ENCODE results near the gene G6PC2.
"Not testable (repeated sequence)": the region's sequence is repeated elsewhere in the genome, so short reads cannot be mapped to it uniquely, and the experiment has no call there.

The G6PC2 gene

GRCh38 chr2:168907940-168908662 lies 7.0 kb downstream of the G6PC2 start:
- no peak for DNase-seq

GRCh38 chr2:168910330-168910729 lies 9.2 kb downstream of the G6PC2 start:
- no peak for DNase-seq

DNA sequence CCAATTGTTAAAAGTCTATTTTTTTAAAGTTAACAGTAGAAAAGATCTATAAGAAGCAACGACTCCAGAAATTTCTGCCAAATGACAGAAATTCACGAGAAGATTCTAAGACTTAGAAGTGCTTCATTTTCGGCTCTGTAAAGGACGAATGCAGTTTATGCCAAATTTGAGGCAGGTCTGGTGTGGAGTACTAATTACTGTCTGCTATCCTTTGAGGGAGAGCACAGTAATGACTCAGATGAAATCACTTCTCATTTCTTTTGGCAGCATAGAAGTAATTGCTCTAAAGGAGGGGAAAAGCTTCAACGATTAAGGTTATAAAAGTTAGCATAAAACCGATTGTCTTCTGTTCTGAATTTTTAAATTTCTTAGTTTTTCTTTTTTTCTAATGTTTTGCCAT lies 11.4 kb downstream of the G6PC2 start:
- DNase-seq, result no peak

DNA sequence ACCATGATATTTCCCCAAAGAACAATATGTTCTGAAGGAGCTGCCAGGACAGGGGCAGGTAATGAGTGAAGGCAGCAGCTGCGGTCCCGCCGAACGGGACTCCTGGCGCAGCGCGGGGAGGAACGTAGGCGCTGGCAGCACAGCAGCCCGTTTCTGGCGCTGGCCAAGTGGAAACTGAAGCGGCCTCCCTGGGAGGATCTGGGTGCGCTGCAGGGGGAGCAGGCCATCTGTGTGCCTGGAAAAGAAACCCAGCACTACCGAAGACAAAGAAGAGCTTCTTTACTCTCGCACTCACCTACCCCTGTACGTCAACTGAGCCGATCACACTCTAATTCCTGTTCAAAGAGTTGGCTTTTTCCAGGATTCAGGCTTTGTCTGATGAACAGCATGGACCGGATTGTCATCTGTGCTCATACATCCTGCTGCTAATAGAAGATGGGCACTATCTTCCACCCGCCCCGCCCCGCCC lies 11.8 kb downstream of the G6PC2 start:
- no peak for DNase-seq

DNA sequence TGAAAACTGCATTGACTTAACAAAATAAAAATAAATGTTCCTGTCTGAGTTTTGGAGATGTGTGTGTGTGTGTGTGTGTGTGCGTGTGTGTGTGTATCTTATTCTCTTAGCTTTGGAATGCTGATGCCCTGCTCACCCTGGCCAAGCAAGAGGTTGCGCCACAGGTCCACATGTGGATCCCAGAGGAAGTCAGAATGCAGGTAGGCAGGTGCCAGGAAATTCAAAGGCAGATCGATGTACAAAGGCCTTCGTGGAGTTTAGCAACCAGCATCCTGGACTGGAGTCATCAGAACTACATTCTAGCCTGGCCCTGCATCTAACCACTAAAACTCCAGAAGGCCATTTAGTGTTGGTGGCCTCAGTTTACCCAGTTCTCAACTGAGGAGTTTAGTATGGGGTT lies 12.4 kb downstream of the G6PC2 start:
- no peak for DNase-seq

GRCh38 chr2:168915441-168916330 lies 14.6 kb downstream of the G6PC2 start:
- DNase-seq, result peak; percentile 19

DNA sequence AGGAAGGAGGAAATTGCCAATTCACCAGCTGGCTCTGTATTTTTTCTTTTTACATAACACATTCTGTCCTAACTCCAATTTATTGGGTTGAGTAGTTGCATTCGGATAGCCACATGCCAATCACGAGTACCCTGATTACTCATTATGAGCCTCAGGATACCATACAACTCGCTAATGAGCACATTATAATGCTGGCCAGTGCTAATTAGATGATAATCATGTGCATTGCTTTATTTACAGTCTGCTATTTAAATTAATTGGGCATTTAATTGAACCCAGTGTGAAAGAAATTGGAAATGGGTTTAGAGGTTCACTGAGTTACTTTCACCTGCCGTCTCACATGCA lies 15.2 kb downstream of the G6PC2 start:
- DNase-seq, result no peak

- DNase-seq, result peak; percentile 57
Measured at GRCh38 chr2:168920504-168921157, 19.5 kb downstream of the G6PC2 start.

DNA sequence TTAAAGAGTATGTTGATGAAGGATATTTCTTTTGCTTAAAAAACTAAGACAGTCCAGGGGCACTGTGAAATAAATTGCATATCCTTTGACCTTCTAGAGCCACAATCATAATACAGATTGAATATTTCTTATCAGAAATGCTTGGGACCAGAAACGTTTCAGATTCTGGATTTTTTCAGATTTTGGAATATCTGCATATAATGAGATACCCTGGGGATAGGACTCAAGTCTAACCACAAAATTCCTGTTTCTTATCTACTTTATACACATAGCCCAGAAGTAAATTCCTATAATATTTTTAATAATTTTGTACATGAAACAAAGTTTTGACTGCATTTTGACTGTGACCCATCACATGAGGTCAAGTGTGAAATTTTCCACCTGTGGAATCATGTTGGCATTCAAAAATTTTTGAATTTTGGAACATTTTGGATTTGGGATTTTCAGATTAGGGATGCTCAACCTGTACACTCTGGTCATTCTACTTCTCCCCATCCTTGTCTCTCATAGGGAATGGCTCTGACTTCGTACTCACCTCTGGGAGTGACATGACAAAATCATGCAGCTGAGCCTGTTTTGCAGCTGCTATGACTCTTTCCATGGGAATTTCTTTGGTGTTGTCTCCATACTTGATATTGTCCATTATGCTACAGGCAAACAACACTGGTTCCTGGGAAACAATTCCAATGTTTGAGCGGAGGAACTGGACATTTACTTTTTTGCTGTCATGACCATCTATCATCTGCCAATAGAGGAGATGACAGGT lies 25.7 kb downstream of the G6PC2 start:
- DNase-seq, result no peak

DNA sequence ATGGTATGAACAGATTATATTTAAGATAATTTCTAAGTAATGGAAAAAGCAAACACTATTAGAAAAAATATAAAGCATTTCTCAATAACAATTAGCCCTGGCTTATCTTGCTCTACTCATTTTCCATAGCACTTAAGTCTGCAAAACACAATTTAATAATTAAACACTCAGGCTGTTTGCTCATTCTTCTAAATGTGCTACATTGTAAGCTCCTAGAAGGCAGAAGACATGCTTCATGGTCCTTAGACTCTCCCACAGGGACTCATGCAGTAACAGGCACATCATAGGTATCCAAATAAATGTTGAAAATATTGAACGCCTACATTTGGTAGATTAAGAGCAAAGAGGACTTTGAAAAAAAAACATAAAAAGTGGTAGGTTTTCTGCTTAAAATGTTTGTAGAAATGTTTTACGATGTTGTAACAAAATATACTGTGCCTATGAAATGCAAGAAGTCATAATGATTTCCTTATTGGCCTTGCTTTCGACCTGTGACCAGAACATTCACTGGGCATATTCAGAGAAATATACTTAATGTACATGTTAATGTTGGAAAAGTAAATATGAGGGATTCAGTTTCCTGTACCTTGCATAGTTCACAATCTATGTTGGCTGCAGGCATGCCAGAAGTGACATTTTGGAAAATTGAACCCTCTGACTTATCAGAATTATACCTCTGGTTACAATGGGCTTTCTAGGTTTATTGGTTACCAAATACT lies 27.2 kb downstream of the G6PC2 start:
- DNase-seq, result no peak

- no peak for DNase-seq
Measured at GRCh38 chr2:168929031-168929430, 27.9 kb downstream of the G6PC2 start.

- no peak for DNase-seq
Measured at GRCh38 chr2:168930242-168930641, 29.2 kb downstream of the G6PC2 start.

GRCh38 chr2:168932174-168932573 lies 31.1 kb downstream of the G6PC2 start:
- DNase-seq, result not testable (repeated sequence)

- no peak for DNase-seq
Measured at GRCh38 chr2:168934826-168935225, 33.7 kb downstream of the G6PC2 start.

DNA sequence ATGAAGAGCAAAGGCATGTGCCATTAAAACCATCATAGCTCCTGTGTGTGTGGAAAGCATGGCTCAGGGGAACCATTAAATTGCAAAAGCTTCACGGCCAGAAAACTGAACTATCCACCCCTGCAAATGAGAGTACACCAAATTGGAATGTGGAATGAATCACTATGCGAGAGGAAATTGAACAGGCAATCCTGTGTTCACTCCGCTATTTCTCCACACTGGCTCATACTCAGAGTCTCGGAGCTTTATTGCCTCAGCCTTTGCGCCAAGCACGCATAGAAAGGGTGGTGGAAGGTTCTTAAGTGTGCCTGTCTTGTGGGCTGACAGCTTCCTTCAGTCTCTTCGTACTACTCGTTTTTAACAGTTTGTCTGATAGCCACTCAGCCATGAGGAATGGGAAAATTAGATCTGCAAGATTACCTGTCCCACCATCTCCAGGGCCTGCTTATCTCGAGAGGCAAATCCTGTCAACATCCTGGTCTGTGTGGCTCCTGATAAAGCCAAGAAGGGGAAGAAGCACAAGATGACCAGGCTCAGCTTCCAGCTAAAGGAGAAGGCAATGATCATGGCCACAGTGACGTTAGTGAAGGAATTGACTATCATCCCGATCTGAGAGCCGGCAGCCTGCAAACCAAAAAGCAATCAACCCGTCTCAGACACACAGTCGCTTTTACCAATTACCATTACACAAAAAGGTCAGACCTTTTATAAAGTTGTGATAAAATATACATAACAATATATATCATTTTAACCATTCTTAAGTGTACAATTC lies 34.9 kb downstream of the G6PC2 start:
- no peak for DNase-seq

GRCh38 chr2:168939061-168939460 lies 38.0 kb downstream of the G6PC2 start:
- no peak for DNase-seq

GRCh38 chr2:168939918-168940317 lies 38.8 kb downstream of the G6PC2 start:
- DNase-seq, result peak; percentile 81

- DNase-seq, result no peak
Measured at GRCh38 chr2:168941297-168941696, 40.2 kb downstream of the G6PC2 start.

DNA sequence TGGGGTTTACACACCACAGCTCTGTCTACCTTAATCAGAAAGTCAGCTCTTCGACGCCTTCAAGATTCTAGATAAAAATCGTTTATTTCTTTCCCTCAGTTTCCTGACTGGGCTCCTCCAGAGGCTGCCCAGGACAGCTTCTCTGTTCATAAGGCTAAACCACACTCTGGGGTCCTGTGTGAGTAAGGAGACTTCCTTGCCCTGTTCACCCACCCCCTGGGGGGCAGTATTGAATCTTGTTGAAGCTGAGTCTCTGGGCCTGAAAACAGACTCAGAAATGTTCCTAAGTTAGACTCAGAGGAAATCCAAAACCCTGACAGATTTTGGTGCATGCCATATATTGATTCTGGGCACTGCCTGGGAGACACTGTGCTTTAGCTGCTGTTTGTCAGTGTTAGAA lies 43.0 kb downstream of the G6PC2 start:
- no peak for DNase-seq

- no peak for DNase-seq
Measured at GRCh38 chr2:168945508-168945907, 44.4 kb downstream of the G6PC2 start.

DNA sequence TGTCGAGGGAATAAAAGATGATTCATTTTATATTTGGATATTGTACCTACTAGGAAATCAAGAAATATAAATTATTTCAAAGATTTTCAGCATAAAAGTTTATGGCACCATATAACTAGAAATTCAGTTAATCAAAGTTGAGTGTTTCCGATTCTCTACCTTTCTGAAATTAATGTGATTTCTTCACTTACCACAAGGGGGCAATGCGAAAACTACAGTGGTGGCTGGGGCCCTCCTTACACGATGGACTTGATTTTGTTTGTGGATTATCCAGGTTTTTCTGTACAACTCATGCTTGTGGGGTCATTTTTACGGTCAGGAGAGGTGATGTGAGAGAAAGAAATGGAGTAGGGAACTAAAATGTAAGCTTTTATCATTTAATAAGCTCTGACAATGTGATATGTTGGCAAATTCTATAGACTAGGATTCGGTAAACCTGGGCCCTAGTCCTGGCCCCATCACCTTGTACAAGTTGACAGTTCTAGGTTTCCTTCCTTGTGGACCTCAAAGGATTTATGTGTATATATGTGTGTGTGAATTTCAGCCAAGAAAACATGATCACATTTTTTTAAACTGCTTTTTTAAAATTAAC lies 47.6 kb downstream of the G6PC2 start:
- DNase-seq, result peak; percentile 22

Data from activated CD4-positive, alpha-beta T cell treated with anti-CD3 and anti-CD28 coated beads, Interleukin-2, Interleukin-6, amounts not matched to agents 100 ng/mL and 50 ng/mL, durations not matched to agents 16 hours and 8 hours (primary cell).